Measurements from ENCODE around the gene PPP2R5D.

The PPP2R5D gene

DNA sequence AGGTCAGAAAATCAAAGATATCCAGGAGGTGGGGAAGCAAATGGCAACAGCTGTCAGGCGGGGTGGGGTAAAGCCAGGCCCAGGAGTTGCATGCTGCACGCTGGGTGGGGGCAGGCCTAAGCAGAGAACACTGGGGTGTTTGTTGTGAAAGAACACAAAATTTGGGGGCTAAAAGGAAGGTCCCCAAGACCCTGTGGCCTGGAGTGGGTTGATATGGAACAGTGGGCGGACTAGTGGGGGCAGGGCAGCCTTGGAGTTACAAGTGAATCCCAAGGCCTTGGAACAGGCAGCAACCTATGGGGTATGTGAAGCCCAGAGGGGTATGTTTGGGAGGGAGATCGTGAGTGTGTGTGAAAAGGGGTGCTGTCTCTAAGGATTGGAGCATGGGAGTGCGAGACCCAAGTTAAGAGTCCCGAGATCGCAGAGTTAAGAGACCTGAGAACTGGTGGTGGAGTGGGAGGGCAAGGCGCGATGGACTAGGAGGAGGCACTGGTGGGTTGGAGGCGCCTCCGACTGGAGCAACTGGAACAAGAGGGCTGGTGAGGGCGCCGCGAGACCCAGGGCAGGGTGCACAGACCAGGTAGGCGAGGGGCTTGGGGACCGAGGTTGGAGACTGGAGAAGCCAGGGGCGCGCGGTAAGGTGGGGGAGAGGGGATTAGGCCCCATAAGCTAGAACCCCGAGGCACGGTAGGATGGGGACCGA, 68.6 kb downstream of the PPP2R5D start:
- Mint-ChIP-seq H3K4me1 (peaks cover 43% of the 10 kb centered on the region), H3K27me3 (ENCODE audit: low read depth) (no peaks in the 10 kb centered on the region), H3K36me3 (ENCODE audit: low read depth) (peaks cover 54% of the 10 kb centered on the region), H3K9me3 (no peaks in the 10 kb centered on the region), H3K27ac (peak overlapping the region; percentile 98 to 99 (median 99)), H3K4me3 (peak overlapping the region; percentile 96 to 98 (median 97))
- TF ChIP-seq, protein P1, sequence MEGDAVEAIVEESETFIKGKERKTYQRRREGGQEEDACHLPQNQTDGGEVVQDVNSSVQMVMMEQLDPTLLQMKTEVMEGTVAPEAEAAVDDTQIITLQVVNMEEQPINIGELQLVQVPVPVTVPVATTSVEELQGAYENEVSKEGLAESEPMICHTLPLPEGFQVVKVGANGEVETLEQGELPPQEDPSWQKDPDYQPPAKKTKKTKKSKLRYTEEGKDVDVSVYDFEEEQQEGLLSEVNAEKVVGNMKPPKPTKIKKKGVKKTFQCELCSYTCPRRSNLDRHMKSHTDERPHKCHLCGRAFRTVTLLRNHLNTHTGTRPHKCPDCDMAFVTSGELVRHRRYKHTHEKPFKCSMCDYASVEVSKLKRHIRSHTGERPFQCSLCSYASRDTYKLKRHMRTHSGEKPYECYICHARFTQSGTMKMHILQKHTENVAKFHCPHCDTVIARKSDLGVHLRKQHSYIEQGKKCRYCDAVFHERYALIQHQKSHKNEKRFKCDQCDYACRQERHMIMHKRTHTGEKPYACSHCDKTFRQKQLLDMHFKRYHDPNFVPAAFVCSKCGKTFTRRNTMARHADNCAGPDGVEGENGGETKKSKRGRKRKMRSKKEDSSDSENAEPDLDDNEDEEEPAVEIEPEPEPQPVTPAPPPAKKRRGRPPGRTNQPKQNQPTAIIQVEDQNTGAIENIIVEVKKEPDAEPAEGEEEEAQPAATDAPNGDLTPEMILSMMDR (IDR thresholded peaks at IDR 0.05; ENCODE audit: unreplicated experiment in 3 of 3), result no peak

DNA sequence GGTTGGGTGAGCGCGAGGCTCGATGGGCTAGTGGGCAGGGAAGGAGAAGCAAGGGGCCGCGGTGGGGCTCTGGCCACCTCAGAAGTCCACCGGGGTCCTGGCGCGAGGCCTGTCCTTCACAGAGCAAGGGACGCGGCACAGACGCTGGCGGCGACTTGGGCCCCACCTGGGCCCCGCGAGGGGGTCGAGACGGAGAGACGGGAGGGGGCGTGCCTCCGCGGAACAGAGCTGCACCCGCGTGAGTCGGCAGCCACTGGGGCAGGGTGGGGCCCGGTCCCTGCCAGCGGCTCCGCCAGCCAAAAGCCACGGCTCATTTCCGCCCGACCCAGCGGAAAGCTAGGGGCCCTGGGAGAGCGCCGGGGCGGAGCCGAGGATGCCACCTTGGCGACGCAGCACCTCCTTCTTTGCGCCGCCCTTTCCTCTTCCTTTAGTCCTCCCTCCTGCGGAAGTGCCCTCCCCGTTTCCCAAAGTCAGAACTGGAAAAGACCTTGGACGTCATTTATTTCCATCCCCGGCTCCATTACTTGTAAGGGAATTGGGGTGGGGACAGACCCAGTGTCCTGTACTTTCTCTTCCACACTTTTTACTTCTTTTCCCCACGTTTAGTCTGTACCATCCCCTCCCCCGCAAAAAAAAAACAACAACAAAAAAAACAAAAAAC, 69.3 kb downstream of the PPP2R5D start, which contains the start of gene CUL7:
CUL7 (minus strand) TSS at position 307 of the 661 bp plus-strand sequence. CDS start 1,063 bp downstream, outside the sequence.
- no peaks in the 10 kb centered on the region for H3K27me3 Mint-ChIP-seq (ENCODE audit: low read depth)
- peak within 1 kb of the TSS; percentile 98 to 99 (median 99) for H3K27ac Mint-ChIP-seq
- peaks cover 50% of the 10 kb centered on the region for H3K4me1 Mint-ChIP-seq
- H3K36me3 Mint-ChIP-seq (ENCODE audit: low read depth), result peaks cover 59% of the 10 kb centered on the region
- TF ChIP-seq, protein P1 (IDR thresholded peaks at IDR 0.05; ENCODE audit: unreplicated experiment in 3 of 3), result no peak
- no peaks in the 10 kb centered on the region for H3K9me3 Mint-ChIP-seq
- H3K4me3 Mint-ChIP-seq, result peak within 1 kb of the TSS; percentile 96 to 98 (median 97)

DNA sequence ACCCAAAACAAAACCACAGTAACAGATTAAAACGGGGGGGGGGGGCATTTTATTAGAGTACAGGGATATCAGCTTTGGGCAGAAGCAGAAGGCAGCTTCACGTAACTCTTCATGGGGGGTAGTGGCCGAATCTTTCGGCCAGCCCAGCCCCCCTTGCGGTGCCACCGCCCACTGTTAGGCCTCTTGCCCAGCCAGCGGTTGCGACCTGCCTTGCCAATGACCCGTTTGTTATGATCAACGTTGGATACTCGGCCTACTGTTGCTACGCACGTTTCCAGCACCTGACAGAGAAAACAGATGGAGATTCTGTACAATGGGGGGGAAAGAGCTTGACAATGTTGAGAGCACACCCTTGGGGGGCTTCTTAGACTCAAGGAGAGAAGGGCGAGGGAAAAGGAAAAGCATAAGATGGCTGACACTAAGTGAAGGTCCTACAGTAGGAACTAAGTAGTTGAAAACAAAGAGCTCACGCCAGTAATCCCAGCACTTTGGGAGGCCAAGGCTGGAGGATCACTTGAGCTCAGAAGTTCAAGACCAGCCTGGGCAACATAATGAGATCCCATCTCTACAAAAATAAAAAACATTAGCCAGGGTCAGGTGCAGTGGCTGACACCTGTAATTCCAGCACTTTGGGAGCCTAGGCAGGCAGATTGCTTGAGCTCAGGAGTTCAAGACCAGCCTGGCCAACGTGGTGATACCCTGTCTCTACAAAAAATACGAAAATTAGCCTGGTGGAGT, 70.0 kb downstream of the PPP2R5D start:
- peaks cover 55% of the 10 kb centered on the region for H3K36me3 Mint-ChIP-seq (ENCODE audit: low read depth)
- peak overlapping the region; percentile 98 to 99 (median 99) for H3K27ac Mint-ChIP-seq
- no peaks in the 10 kb centered on the region for H3K27me3 Mint-ChIP-seq (ENCODE audit: low read depth)
- peaks cover 57% of the 10 kb centered on the region for H3K4me1 Mint-ChIP-seq
- no peaks in the 10 kb centered on the region for H3K9me3 Mint-ChIP-seq
- TF ChIP-seq, protein P1 (IDR thresholded peaks at IDR 0.05; ENCODE audit: unreplicated experiment in 3 of 3), result no peak
- peak overlapping the region; percentile 96 to 98 (median 97) for H3K4me3 Mint-ChIP-seq

DNA sequence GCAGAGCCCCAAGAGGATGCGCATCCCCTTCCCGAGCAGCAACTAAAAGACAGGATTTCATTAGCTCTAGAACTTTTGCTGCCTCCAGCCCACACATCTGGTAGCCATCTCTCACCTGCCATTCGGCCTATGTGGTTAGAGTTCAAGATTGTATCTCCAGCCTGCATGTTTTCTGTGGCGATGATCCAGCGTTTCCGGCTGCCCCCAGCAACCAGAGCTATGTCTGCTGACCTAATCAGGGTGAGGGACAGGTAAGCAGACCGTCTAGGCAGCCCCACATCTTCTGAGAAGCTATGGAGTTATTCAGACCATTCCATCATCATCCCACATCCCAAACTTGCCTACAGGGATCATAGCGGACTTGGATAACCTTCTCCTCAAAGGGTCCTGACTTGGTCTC, 71.6 kb downstream of the PPP2R5D start:
- Mint-ChIP-seq H3K4me1 (peaks cover 61% of the 10 kb centered on the region), H3K36me3 (ENCODE audit: low read depth) (peaks cover 39% of the 10 kb centered on the region), H3K4me3 (peak overlapping the region; percentile 62 to 79 (median 74)), H3K27me3 (ENCODE audit: low read depth) (no peaks in the 10 kb centered on the region), H3K27ac (peak overlapping the region; percentile 44 to 71 (median 70)), H3K9me3 (no peaks in the 10 kb centered on the region)
- TF ChIP-seq, protein P1 (IDR thresholded peaks at IDR 0.05; ENCODE audit: unreplicated experiment in 3 of 3), result no peak

DNA sequence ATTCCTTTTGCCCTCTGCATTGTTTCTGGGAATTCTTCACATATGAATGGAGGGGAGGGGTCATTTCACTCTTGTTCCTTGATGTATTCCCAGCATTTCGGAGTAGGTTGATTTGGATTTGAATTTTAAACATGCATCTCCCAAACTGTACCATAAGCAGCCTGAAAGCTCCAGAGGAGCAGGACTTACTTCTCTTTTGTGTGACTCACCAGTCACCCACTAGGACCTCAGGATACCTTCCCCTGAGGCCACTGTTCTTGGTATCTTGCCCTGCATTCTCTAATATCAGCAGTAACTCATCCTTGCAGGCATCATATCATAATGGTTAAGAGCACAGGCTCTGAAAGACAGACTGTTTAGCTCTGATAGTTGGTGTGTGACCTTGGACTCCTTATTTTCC, 74.2 kb downstream of the PPP2R5D start:
- peaks cover 46% of the 10 kb centered on the region for H3K4me1 Mint-ChIP-seq
- TF ChIP-seq, protein P1 (IDR thresholded peaks at IDR 0.05; ENCODE audit: unreplicated experiment in 3 of 3), result no peak
- H3K9me3 Mint-ChIP-seq, result no peaks in the 10 kb centered on the region
- no peaks in the 10 kb centered on the region for H3K27me3 Mint-ChIP-seq (ENCODE audit: low read depth)
- peak overlapping the region; percentile 96 to 97 (median 96) for H3K4me3 Mint-ChIP-seq
- H3K27ac Mint-ChIP-seq, result peak overlapping the region in 2 of 3 experiments; percentile 18 to 100
- H3K36me3 Mint-ChIP-seq (ENCODE audit: low read depth), result peaks cover 45% of the 10 kb centered on the region
